K562 (cell line): ENCODE data around the gene RGS8. TPM values are rescaled to one million over a fixed set of nuclear protein-coding genes. Genes with fewer than 3 reads are reported as not detected.

Experiments used
- ATAC-seq: fragments of 200-7000 bp; cut with Tn5 transposase; 3 replicates; pipeline ENCODE4 v1.9.1; 2020; ENCODE audit warnings: moderate library complexity
- BruUV-seq: library from RNA; stranded (reverse); fragments of 400-500 nt; replicated peaks from 2 replicates; lab custom pipeline; 2021; lab: Mats Ljungman, UMichigan
- CTCF ChIA-PET: fragments of 300-600 bp; formaldehyde crosslinking; extraction: SDS; loops from one replicate; lab custom pipeline; 2021; ENCODE audit warnings: low intra/inter-chr PET ratio; lab: Yijun Ruan, JAX
- POLR2A ChIA-PET: fragments of 300-600, 350-650 bp; sonication (Branson Sonifier 250); formaldehyde crosslinking; extraction: SDS; loops from one replicate; lab custom pipeline; 2021; ENCODE audit warnings: antibody characterized with exemption, inconsistent platforms; lab: Yijun Ruan, JAX
- DNase-seq, 4 experiments: peaks; one replicate each; pipeline versions ENCODE4 v3.0.0 to v3.0.0-alpha.2; 2011 to 2018; ENCODE audit warnings: low spot score in 3 of 4, mixed read lengths in 3 of 4; ENCODE audit errors: extremely low read depth in 1 of 4
- FAIRE-seq: peaks from 2 replicates; lab custom pipeline; 2011; peaks lifted over from hg19 to GRCh38; lab: Jason Lieb, UNC
- H2AFZ ChIP-seq: 2 replicates; pipeline ENCODE4 v1.6.0; 2011; ENCODE audit warnings: low read depth, low read length, control low read depth, inconsistent platforms
- H3K27ac ChIP-seq: fragments of 200-600 bp; 3 replicates; pipeline ENCODE4 v1.8.0; 2011; ENCODE audit warnings: low read depth, mild to moderate bottlenecking, control low read depth, inconsistent platforms, low read length, moderate library complexity, mixed read lengths; ENCODE audit errors: extremely low read depth
- H3K27me3 ChIP-seq, 2 experiments: fragments of 300-600 bp in 1 of 2; 2 replicates in 1 of 2; 3 replicates in 1 of 2; pipeline versions ENCODE4 v1.6.0 to v1.8.0; 2011; ENCODE audit warnings: inconsistent platforms in 2 of 2, low read length in 2 of 2, mild to moderate bottlenecking in 1 of 2, mixed read lengths in 1 of 2, moderate library complexity in 1 of 2; ENCODE audit not compliant: control insufficient read depth in 2 of 2, insufficient read depth in 2 of 2
- H3K36me3 ChIP-seq: fragments of 300-600 bp; 3 replicates; pipeline ENCODE4 v1.8.0; 2011; ENCODE audit warnings: mild to moderate bottlenecking, low read length, inconsistent platforms; ENCODE audit not compliant: control insufficient read depth, insufficient read depth
- H3K4me1 ChIP-seq, 2 experiments: fragments of 200-600 bp in 1 of 2; replicated peaks in 1 of 2; 2 replicates in 1 of 2; 3 replicates in 1 of 2; pipeline versions ENCODE4 v1.5.1 to v1.8.0; 2011; ENCODE audit warnings: inconsistent platforms in 2 of 2, low read length in 2 of 2, mild to moderate bottlenecking in 1 of 2, mixed read lengths in 1 of 2, moderate library complexity in 1 of 2; ENCODE audit not compliant: control insufficient read depth in 2 of 2, insufficient read depth in 2 of 2
- H3K4me2 ChIP-seq: 2 replicates; pipeline ENCODE4 v1.6.1; 2011; ENCODE audit warnings: low read length, control low read depth, inconsistent platforms, mixed read lengths; ENCODE audit not compliant: insufficient read depth
- H3K4me3 ChIP-seq: fragments of 200-600 bp; sonication (generic), shearing (Covaris generic); 2 replicates; pipeline ENCODE4 v1.5.1; 2016; ENCODE audit warnings: control low read depth, inconsistent platforms
- H3K79me2 ChIP-seq: fragments of 200-600 bp; 3 replicates; pipeline ENCODE4 v1.8.0; 2011; ENCODE audit warnings: low read length, inconsistent platforms; ENCODE audit not compliant: control insufficient read depth, insufficient read depth
- H3K9ac ChIP-seq, 2 experiments: 2 replicates each; pipeline versions ENCODE4 v1.6.0 to v1.6.1; 2011; ENCODE audit warnings: low read depth in 2 of 2, low read length in 2 of 2, control low read depth in 1 of 2, inconsistent platforms in 1 of 2, mild to moderate bottlenecking in 1 of 2, mixed read lengths in 1 of 2; ENCODE audit not compliant: insufficient read depth in 1 of 2
- H3K9me1 ChIP-seq: one replicate; pipeline ENCODE4 v1.6.0; 2011; ENCODE audit warnings: inconsistent platforms, mild to moderate bottlenecking, low read length, moderate library complexity; ENCODE audit not compliant: control insufficient read depth, insufficient read depth
- H3K9me3 ChIP-seq: replicated peaks from 2 replicates; pipeline ENCODE4 v1.5.1; 2011; ENCODE audit warnings: low read depth, low read length, inconsistent platforms; ENCODE audit not compliant: control insufficient read depth, insufficient read depth
- H4K20me1 ChIP-seq: replicated peaks from 2 replicates; pipeline ENCODE4 v1.6.1; 2011; ENCODE audit warnings: low read length, inconsistent platforms, mixed read lengths; ENCODE audit not compliant: control insufficient read depth, insufficient read depth
- CBX1 ChIP-seq: sonication (generic); IDR thresholded peaks from 2 replicates; pipeline ENCODE4 v1.6.1; 2016; ENCODE audit warnings: antibody characterized with exemption, low read depth, mild to moderate bottlenecking
- KAT7 ChIP-seq: sonication (generic); formaldehyde crosslinking; IDR thresholded peaks from 2 replicates; pipeline ENCODE4 v1.8.0; 2022; ENCODE audit warnings: missing genetic modification reagents, mild to moderate bottlenecking, borderline replicate concordance
- LARP7 ChIP-seq: fragments of 450-650 bp; IDR thresholded peaks from 2 replicates; pipeline ENCODE4 v1.6.1; 2016
- NFATC3 ChIP-seq: fragments of 450-650 bp; IDR thresholded peaks from 2 replicates; pipeline ENCODE4 v1.6.1; 2017; ENCODE audit warnings: mild to moderate bottlenecking
- RNF2 ChIP-seq: sonication (generic); IDR thresholded peaks from 2 replicates; pipeline ENCODE4 v1.6.1; 2016
- ZKSCAN1 ChIP-seq: fragments of 150-350 bp; IDR thresholded peaks from 2 replicates; pipeline ENCODE4 v1.6.1; 2016; ENCODE audit warnings: low read depth, low read length
- ZNF589 ChIP-seq: fragments of 200-800 bp; sonication (Bioruptor generic); IDR thresholded peaks from 2 replicates; pipeline ENCODE4 v1.6.1; 2016; ENCODE audit warnings: low read depth, missing genetic modification characterization, missing compliant biosample characterization
- WGBS: fragments of 100-300 bp; shearing (Covaris generic); methylation state at CpG from one replicate; pipeline ENCODE4 v1.1.6; 2016; ENCODE audit warnings: low coverage, mixed read lengths; ENCODE audit not compliant: insufficient coverage; ENCODE audit errors: missing lambda C conversion rate; 5-methylcytosine and 5-hydroxymethylcytosine counted together
- in situ Hi-C: fragments of 300-500 bp; cut with MboI; formaldehyde crosslinking; loops from 4 replicates; pipeline ENCODE4 v1.15.0; 2018; ENCODE audit warnings: inconsistent platforms, mixed read lengths
- intact Hi-C: fragments of 100-400 bp; cut with micrococcal nuclease; formaldehyde crosslinking; loops from 2 replicates; pipeline ENCODE4 v1.14.2; 2022
- polyA plus RNA-seq, 8 experiments: library from polyadenylated mRNA; depleted of rRNA in 4 of 8; stranded (reverse) in 5 of 8; unstranded in 3 of 8; fragments of >200 nt; fragmentation: Nextera tagmentation in 2 of 8; fragmentation: Illumina TruSeq in 1 of 8; extraction: Ambion mirVana in 2 of 8; extraction: Trizol in 1 of 8; gene quantifications; 2 replicates each; pipeline versions ENCODE4 v1.2.1 to v1.2.3, GENCODE V29; 2011 to 2014; ENCODE audit warnings: inconsistent platforms in 1 of 8, missing spikeins in 1 of 8
- total RNA-seq, 7 experiments: library from RNA; depleted of rRNA in 6 of 7; stranded (reverse); fragments of >200 nt in 6 of 7; fragmentation: Illumina TruSeq in 2 of 7; extraction: Trizol in 2 of 7; gene quantifications; 2 replicates each; pipeline versions ENCODE4 v1.2.1 to v1.2.3, GENCODE V29; 2011 to 2021; ENCODE audit warnings: low replicate concordance in 1 of 7
- TF ChIP-seq, protein P1 (sequence below): conservative IDR thresholded peaks from 2 replicates; pipeline ENCODE4 v1.6.1; 2011; ENCODE audit warnings: low read depth, mild to moderate bottlenecking, low read length; ENCODE audit not compliant: control insufficient read depth

The RGS8 gene
- total and polyA plus RNA-seq, 9 of the 15 experiments (the other 6 are each of a cell fraction or from before 2014, with no cell fraction given), result not detected

- Histone ChIP-seq H2AFZ (no peak overlapping the region), H3K27ac (no peak overlapping the region), H3K79me2 (no peaks in the 10 kb centered on the region), H3K9me3 (no peaks in the 10 kb centered on the region), H3K9ac (no peak overlapping the region), H3K4me1 (no peaks in the 10 kb centered on the region), H3K27me3 (peaks cover 22 to 39% of the 10 kb centered on the region in 2 experiments), H3K4me2 (no peak overlapping the region), H4K20me1 (no peaks in the 10 kb centered on the region), H3K9me1 (no peaks in the 10 kb centered on the region), H3K4me3 (no peak overlapping the region), H3K36me3 (no peaks in the 10 kb centered on the region)
- in situ Hi-C loops (no loop called here), intact Hi-C loops (no loop called here)
- no peak for FAIRE-seq
- no peak for ATAC-seq
- WGBS, result 0% methylated on average over 9 of the region's 9 CpGs
- BruUV-seq, result no TSS peak
- TF ChIP-seq KAT7 (CRISPR knock-in tag), result no peak
- TF ChIP-seq LARP7, result no peak
- no peak for TF ChIP-seq ZNF589 (CRISPR knock-in tag)
- TF ChIP-seq, protein P1, sequence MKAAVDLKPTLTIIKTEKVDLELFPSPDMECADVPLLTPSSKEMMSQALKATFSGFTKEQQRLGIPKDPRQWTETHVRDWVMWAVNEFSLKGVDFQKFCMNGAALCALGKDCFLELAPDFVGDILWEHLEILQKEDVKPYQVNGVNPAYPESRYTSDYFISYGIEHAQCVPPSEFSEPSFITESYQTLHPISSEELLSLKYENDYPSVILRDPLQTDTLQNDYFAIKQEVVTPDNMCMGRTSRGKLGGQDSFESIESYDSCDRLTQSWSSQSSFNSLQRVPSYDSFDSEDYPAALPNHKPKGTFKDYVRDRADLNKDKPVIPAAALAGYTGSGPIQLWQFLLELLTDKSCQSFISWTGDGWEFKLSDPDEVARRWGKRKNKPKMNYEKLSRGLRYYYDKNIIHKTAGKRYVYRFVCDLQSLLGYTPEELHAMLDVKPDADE, result no peak
- no peak for TF ChIP-seq ZKSCAN1
- TF ChIP-seq CBX1, result no peak
- TF ChIP-seq NFATC3, result no peak
- TF ChIP-seq RNF2, result no peak
- no peak for DNase-seq
- ChIA-PET POLR2A (interaction anchor here (0.9 to 2.4 kb wide), 9 partner anchors 8 to 85 kb away, joined by 3 to 7 read pairs (median 4); no protein-coding TSS in a partner anchor), CTCF (no interaction called here)
These were observed 17.7 kb downstream of the RGS8 start for GRCh38 chr1:182666706-182667105.
